HG02870 (cell line): ENCODE measurements around the gene PAX6.

Experiments used
- ATAC-seq: cut with Tn5 transposase; IDR thresholded peaks from one replicate; pipeline ENCODE4 v1.9.1; 2021; ENCODE audit warnings: mild to moderate bottlenecking, moderate library complexity; ENCODE audit not compliant: unreplicated experiment

PAX6 gene

DNA sequence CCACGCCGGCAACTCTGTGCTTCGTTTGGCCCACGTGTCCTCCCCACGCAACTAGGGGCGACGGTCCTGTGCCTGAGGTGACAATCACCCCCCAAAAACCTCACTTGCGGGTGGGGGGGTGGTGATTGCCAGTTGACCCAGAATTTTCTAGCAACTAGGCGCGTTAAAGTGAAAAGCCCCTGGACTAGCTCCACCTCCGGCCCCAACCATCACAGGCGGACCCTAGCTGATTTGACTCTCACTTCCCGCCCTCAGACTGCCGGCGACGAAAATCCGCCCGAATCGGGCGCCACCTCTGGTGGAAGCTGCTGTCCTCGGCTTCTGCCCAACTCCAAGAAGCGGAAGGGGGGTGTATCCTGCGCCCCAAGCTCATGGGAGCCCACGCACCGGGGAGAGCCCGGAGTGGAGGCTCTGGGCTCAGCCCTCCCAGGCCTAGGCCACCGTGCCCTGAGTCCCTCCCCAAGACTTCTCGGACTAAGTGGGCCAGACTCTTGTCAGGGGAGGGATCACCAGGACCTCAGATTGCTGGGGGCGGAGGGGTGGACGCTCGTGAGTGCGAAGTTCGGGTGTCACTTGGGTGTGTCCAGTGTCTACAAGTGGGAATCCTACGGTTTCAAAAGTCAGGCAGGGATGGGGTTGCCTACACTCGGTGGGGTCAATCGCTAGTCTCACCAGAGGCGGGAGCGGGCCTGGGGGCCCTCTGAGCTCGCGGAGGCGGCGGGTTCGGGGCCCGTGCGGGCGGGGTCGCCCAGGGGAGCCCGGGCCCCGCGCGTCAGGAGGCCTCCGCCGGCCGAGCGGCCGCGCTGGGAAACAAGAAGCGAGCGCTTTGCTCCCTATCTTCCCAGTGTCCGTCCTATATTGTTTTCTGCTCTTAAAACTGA is 12.3 kb downstream of the PAX6 start:
- ATAC-seq: peak; percentile 58

DNA sequence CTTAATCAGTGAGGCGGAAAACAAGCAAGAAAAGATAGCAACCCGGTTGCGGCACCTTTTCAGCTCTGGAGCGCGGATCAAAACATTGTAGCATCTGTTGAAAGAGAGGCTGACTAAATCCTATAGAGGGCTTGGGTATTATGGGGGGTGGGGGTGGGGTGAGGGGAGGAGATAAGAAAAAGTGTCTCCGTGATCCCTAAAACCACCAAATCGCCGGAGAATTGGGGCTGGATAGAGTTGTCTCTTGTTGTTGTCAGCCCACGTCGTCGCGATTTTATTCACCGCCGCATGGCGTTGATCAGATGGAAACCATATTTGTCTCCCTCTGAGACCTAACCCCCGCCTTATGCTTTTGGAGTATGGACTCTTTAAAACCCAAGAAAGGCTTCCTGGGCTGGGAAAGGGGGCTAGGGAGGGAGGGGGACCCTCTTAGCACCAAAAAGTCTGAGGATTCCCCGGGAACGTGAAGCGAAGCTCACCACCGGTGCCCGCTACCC is 13.0 kb downstream of the PAX6 start:
- no peak for ATAC-seq

- ATAC-seq: no peak
These were observed 13.7 kb downstream of the PAX6 start for GRCh38 chr11:31797190-31798056.

DNA sequence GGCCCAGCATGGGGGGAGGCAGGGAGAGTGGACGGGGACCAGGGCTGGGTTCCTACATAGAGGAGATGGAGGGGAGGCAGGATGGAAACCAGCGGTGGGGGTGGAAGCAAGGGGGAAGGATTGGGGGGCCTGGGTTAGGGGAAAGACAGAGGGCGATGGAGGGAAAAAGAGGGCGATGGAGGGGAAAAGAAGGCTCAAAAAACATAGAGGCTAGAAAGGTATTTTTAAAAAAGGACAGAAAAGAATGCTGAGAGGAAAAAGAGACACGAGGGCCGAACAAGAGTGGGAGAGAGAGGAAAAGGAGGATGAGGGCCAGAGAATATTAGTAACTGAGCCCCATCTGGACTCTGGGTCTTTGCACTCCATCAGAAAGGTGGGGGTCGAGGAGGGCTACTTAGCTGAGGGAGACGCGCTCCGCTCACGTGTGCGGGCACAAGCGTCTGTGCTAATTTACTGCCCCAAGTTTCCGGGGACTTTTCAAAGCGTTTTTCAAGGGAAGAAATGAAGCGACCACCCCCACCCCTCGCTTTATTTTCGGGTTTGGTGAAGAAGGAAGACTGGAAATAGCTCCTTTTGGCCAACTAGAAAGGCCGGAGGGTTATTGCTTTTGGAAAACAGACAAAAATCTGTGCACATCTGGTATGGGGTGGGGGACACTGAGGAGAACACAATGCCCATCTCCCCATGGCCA is 14.5 kb downstream of the PAX6 start:
- no peak for ATAC-seq

DNA sequence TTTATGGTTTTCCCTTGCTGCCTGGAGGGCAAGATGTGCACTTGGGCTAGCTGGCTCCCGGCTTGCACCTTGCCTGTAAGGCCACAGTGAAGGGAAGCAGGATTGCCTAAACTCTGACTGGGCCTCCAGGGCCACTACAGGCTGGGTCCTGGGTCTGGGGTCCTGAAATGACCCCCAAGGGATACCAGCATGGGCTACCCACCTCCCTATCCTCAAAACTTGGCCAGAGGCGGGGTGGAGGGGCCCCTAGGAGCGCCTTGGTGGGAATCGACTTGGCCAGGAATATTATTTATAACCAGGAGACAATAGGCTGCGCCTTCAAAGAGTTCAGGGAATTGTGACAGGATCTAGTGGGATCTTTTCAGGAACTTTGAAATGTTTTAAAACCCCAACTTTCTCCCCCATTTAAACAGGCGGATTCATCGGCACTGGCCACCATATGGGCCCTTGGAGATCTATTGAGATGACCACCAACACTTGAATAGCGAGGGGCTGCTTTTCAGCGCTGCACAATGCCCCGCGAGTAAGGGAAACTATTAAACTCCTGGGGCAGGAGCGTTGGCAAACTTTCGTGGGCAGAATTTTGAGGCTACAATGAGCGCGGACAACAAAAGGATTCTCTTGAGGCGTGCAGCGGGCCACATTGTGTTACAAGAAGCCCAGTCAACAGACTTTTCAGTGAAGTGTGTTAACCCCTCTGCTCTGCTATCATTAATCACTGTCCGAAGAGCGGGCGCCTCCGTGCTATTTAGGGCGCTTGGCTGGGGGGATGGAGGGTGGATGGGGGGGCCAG is 15.2 kb downstream of the PAX6 start:
- no peak for ATAC-seq

GRCh38 chr11:31794548-31794947 is 16.6 kb downstream of the PAX6 start:
- ATAC-seq: no peak

- no peak for ATAC-seq
These were observed 17.9 kb downstream of the PAX6 start for GRCh38 chr11:31793264-31793663.

GRCh38 chr11:31792456-31792855 is 18.7 kb downstream of the PAX6 start:
- ATAC-seq: no peak

DNA sequence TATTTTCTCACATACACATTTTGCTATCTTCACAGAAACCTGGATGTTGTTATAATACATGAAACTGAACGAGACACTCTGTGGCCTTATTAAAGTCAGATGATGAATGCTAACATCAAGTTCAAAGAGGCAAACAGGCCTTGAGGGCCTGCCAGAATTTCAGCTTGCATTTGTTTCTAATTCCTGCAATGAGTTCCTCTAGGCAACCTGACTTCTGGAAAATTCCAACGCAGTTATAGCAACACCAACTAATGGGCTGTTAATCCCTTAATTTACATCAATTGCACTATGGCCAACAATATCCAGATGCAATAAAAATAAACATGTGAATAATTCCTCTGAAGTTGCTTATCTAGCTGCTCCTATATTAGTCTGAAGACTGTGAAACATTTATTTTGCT is 19.1 kb downstream of the PAX6 start:
- no peak for ATAC-seq

DNA sequence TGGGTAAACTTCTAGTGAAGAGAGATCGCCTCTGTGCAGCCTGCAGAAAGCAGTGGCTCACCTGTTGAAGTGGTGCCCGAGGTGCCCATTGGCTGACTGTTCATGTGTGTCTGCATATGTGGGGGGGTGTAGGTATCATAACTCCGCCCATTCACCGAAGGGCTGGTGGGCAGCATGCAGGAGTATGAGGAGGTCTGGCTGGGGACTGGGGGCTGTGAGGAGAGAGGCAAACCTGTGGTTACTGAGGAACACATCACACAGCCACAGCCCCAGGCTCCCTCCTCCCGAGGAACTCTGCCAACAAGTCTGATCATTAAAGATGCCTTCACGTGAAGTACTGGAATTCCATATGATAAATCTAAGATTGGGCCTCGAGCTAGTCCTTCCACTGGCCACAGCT is 20.5 kb downstream of the PAX6 start:
- ATAC-seq: no peak

- no peak for ATAC-seq
These were observed 23.0 kb downstream of the PAX6 start for GRCh38 chr11:31788085-31788484.

GRCh38 chr11:31786996-31787685 is 24.0 kb downstream of the PAX6 start:
- ATAC-seq: no peak

- no peak for ATAC-seq
These were observed 26.5 kb downstream of the PAX6 start for GRCh38 chr11:31784611-31785010.

DNA sequence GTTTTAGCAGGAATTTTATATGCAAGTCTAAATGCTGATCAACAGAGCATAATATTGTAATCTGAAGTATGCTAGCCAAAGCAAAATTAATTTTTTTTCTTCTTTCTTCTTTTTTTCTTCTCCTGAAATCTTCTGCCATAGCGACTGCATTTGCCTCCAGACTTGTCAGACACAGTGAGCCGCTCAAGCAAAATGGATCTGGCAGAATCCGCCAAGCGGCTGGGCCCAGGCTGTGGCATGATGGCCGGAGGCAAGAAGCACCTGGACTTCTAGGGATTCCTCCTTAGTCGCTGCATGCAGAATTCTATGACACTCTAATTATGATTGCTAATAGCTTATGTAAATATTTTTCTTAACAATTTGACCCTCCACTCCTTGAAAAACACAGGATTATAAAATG is 27.9 kb downstream of the PAX6 start:
- ATAC-seq: no peak

DNA sequence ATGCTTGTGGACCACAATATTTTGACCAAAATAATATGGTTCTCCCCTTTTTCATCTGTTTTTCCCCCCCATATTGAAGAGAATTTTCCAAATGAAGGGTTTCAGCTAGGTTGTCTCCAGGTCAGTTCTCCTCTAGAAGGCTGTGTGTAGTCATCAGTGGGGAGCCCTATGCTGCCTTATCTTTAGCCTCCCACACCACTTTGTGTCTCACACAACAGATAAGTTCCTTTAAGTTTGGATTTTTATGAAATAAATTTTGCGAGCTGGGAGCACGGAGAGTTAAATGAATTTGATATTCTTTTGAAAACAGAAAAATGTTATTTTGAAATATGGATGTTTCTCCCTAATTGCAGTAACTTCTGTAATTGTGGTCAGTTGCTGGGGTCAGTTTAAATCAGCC is 28.9 kb downstream of the PAX6 start:
- no peak for ATAC-seq

DNA sequence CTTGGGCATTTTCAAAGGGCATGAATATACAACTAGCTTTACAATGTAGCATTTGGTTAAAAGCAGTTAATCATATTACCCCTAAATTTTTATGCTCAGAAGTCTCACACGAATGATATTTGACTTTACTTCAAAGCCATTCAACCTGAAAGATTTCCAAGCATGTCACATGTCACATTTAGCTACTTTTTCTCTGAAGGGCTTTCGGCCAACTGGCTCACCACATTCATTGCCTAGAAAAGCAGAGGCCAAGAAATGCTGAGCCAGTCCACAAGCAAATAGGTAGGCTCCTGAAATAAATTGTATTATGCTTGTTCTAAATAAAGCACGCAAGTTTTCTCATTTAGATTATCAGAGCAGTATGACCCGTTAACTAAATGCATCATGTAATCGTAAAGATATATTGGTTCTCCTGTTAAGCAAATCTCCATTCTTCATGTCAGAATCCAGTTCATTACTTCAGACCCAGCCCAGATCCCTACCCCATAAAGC is 30.6 kb downstream of the PAX6 start:
- no peak for ATAC-seq

DNA sequence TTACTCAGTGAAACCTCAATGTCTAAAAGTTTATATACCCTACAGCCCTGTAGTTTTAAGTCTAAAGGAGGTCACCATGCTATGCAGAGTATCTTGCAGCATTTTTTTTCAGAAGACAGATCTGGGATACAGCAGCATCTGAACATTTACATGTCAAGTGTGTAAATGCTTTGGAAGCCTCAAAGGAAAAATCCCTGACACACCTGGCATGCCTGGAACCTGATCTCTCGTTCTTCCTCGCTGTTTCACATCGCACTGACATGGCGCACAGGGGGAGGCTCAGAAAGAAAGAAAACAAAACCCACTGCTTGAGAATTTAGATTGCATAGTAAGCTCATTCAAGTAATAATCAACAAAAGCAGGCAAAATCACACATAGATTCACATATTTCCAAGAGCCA is 31.0 kb downstream of the PAX6 start:
- ATAC-seq: no peak

GRCh38 chr11:31779374-31779791 is 31.7 kb downstream of the PAX6 start:
- no peak for ATAC-seq

DNA sequence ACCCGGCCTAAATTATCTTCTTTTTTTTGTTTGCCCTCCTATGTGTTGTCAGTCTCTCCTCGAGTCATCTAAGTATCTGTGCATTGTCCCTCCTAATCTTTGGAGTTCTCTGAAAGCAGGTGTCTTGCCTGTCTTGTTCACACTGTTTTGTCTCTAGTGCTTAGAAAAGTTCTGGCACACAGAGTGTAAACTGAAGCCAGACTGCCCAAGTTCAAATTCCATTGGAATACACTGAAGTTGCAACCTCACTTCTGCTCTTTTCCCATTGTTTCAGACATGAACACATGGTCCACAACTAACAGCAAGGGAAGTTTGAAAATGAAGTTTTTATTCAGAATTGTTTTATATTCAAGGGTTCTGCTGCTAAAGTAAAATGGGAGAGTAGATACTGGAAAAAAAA is 38.7 kb downstream of the PAX6 start:
- ATAC-seq: no peak
